Mesodermal cell (in vitro differentiated cells): Measurements from ENCODE around the gene VPS36.
"Not testable (repeated sequence)": the region's sequence is repeated elsewhere in the genome, so short reads cannot be mapped to it uniquely, and the experiment has no call there.

Experiments used
- H3K27ac ChIP-seq: 2 replicates; pipeline ENCODE4 v1.7.0; 2013; ENCODE audit warnings: mild to moderate bottlenecking, low read depth, low read length, moderate library complexity; ENCODE audit not compliant: severe bottlenecking
- H3K36me3 ChIP-seq: 2 replicates; pipeline ENCODE4 v1.7.1; 2013; ENCODE audit warnings: mild to moderate bottlenecking, low read length, moderate library complexity; ENCODE audit not compliant: control insufficient read depth, insufficient read depth
- H3K4me1 ChIP-seq: one replicate; pipeline ENCODE4 v1.7.1; 2013; ENCODE audit warnings: mild to moderate bottlenecking, low read length; ENCODE audit not compliant: insufficient read depth, control insufficient read depth, poor library complexity, severe bottlenecking
- H3K4me3 ChIP-seq: 2 replicates; pipeline ENCODE4 v1.7.0; 2013; ENCODE audit warnings: low read length, control low read depth, mild to moderate bottlenecking; ENCODE audit not compliant: insufficient read depth, poor library complexity, severe bottlenecking; ENCODE audit errors: extremely low read depth
- H3K9me3 ChIP-seq: 2 replicates; pipeline ENCODE4 v1.7.1; 2013; ENCODE audit warnings: mild to moderate bottlenecking, low read length, moderate library complexity; ENCODE audit not compliant: control insufficient read depth
- WGBS, 2 experiments: methylation state at CpG; one replicate each; pipeline ENCODE4 v1.1.5; 2013; ENCODE audit warnings: missing lambda C conversion rate in 2 of 2; ENCODE audit not compliant: insufficient coverage in 2 of 2; 5-methylcytosine and 5-hydroxymethylcytosine counted together

Gene VPS36

GRCh38 chr13:52378312-52378711 is 72.1 kb downstream of the VPS36 start:
- 96 to 98% methylated on average over 11 to 20 of the region's 22 CpGs for WGBS, 2 experiments

DNA sequence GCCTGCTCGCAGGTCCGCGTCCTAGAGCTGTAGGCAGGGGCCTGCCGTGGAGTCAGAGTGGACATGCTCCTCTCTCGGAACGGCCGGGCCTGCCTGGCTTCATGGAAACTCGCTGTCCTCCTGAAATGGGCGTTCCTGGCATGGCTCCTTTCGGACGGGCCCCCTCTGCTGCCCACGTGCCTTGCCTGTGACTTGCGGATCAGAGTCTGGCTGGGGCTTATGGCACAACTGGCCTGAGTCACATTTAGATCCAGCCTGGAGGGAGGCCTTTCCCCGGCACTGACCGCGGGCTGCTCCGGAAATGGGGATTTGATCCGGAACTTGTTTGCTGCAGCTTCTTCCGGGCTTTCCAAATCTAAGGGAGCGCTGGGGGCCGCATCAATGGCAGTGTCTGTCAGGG is 72.5 kb downstream of the VPS36 start:
- WGBS, 2 experiments = 95 to 96% methylated on average over 16 to 21 of the region's 21 CpGs
- Histone ChIP-seq H3K36me3 (peaks cover 4% of the 10 kb centered on the region), H3K9me3 (no peaks in the 10 kb centered on the region), H3K4me3 (no peak overlapping the region), H3K4me1 (no peaks in the 10 kb centered on the region), H3K27ac (no peak overlapping the region)

More at GRCh38 chr13:52378312-52378711, 72.1 kb downstream of the VPS36 start:
- H3K27ac ChIP-seq = no peak overlapping the region
- no peaks in the 10 kb centered on the region for H3K4me1 ChIP-seq
- peaks cover 4% of the 10 kb centered on the region for H3K36me3 ChIP-seq
- no peak overlapping the region for H3K4me3 ChIP-seq
- H3K9me3 ChIP-seq = no peaks in the 10 kb centered on the region

GRCh38 chr13:52374873-52375411 is 75.5 kb downstream of the VPS36 start:
- no peak overlapping the region for H3K27ac ChIP-seq
- H3K4me3 ChIP-seq = no peak overlapping the region
- H3K9me3 ChIP-seq = no peaks in the 10 kb centered on the region
- H3K36me3 ChIP-seq = peaks cover 4% of the 10 kb centered on the region
- WGBS, 2 experiments = 57 to 100% methylated on average over 1 of the region's 1 CpG
- no peaks in the 10 kb centered on the region for H3K4me1 ChIP-seq

- H3K36me3 ChIP-seq = peaks cover 4% of the 10 kb centered on the region
- no peaks in the 10 kb centered on the region for H3K4me1 ChIP-seq
- WGBS, 2 experiments = no CpG with 5 or more reads among the region's 4 CpGs
- no peak overlapping the region for H3K27ac ChIP-seq
- no peaks in the 10 kb centered on the region for H3K9me3 ChIP-seq
- H3K4me3 ChIP-seq = no peak overlapping the region
Measured at GRCh38 chr13:52374389-52374788, 76.0 kb downstream of the VPS36 start.

DNA sequence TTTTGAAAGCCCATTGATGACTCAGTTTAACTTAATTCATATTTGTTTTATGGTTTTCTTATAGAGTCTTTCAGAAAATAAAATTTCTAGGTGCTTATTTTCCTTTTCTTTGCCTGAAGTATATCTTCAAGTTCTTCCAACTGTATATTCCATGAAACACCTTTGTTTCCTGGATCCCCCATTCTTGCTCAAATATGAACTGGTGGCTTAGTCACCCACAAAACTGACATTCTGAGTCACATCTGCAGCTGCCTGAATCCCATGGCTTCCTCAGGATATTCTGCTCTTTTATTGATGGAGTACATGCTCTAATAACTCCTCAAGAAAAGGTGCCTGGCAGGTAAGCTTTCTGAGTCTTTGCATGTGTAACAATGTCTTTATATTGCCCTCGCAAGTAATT is 77.2 kb downstream of the VPS36 start:
- no CpG with 5 or more reads among the region's 1 CpG for WGBS, 2 experiments
- not testable (repeated sequence) for H3K4me3 ChIP-seq, H3K9me3 ChIP-seq, H3K27ac ChIP-seq, H3K4me1 ChIP-seq, H3K36me3 ChIP-seq

GRCh38 chr13:52371736-52372247 is 78.6 kb downstream of the VPS36 start:
- 0% methylated on average over 1 of the region's 3 CpGs; no CpG with 5 or more reads in 1 of the 2 experiments for WGBS, 2 experiments
- Histone ChIP-seq H3K27ac (no peak overlapping the region), H3K4me3 (no peak overlapping the region), H3K9me3 (no peaks in the 10 kb centered on the region), H3K36me3 (no peaks in the 10 kb centered on the region), H3K4me1 (no peaks in the 10 kb centered on the region)

DNA sequence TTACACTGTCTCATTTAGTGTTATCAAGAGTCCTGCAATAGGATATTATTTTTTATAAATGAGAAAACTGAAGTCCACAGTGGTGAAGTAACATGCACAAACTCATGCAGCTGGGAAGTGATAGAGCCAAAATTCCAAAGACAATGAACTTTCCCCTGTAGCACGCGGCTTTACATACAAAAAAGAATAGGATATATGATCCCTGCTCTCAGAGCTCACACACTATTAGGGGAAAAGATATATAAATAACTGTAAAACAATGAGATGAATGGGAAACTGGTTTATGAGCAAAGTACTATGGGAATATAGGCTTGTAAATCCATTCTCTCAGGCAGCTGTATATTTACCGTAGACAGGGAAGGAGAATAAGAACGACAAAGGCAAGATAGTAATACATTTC is 84.1 kb downstream of the VPS36 start:
- Histone ChIP-seq H3K4me1 (no peaks in the 10 kb centered on the region), H3K4me3 (no peak overlapping the region), H3K36me3 (no peaks in the 10 kb centered on the region), H3K9me3 (no peaks in the 10 kb centered on the region), H3K27ac (no peak overlapping the region)
- no CpG with 5 or more reads among the region's 4 CpGs for WGBS, 2 experiments
